Right lobe of liver (tissue), 6 donors: ENCODE results near the gene RASD2. TPM values are rescaled to one million over a fixed set of nuclear protein-coding genes. Genes with fewer than 3 reads are reported as not detected.

Experiments
- ATAC-seq, 4 donors: fragments of 200-7000 bp; cut with Tn5 transposase; one replicate each; pipeline ENCODE4 v1.9.1; 2020; ENCODE audit warnings: mild to moderate bottlenecking in 4 of 4, moderate library complexity in 4 of 4
- DNase-seq, 3 donors: peaks; one replicate each; pipeline ENCODE4 v3.0.0-alpha.2; 2020
- H3K27ac ChIP-seq, 3 donors: fragments of 200-600 bp; one replicate each; pipeline ENCODE4 v1.8.0; 2022
- H3K27me3 ChIP-seq, 2 donors: fragments of 200-600 bp; one replicate each; pipeline ENCODE4 v1.8.0; 2022
- H3K36me3 ChIP-seq, 4 donors: fragments of 200-600 bp; sonication (generic) in 1 of 4; one replicate each; pipeline versions ENCODE4 v1.5.1 to v1.8.0; 2017 to 2022; ENCODE audit warnings: control low read depth in 1 of 4
- H3K4me1 ChIP-seq, 4 donors: fragments of 200-600 bp; sonication (generic) in 1 of 4; one replicate each; pipeline versions ENCODE4 v1.5.1 to v1.8.0; 2017 to 2022; ENCODE audit warnings: control low read depth in 1 of 4
- H3K4me3 ChIP-seq, 3 donors: fragments of 200-600 bp; one replicate each; pipeline ENCODE4 v1.8.0; 2022
- H3K9me3 ChIP-seq, 4 donors: fragments of 200-600 bp; sonication (generic) in 1 of 4; one replicate each; pipeline versions ENCODE4 v1.5.1 to v1.8.0; 2017 to 2022; ENCODE audit warnings: control low read depth in 1 of 4
- POLR2A ChIP-seq: fragments of 450-650 bp; IDR thresholded peaks from one replicate; pipeline ENCODE4 v1.6.1; 2017; ENCODE audit warnings: antibody characterized with exemption, mild to moderate bottlenecking
- WGBS: methylation state at CpG from one replicate; pipeline ENCODE4 v1.1.6; 2018; ENCODE audit warnings: low coverage, low lambda C conversion rate; ENCODE audit not compliant: insufficient coverage; ENCODE audit errors: missing lambda C conversion rate; 5-methylcytosine and 5-hydroxymethylcytosine counted together
- intact Hi-C, 2 donors: fragments of 100-400 bp; cut with DNase I; formaldehyde crosslinking; loops; one replicate each; pipeline versions ENCODE4 v1.11.2 to v1.14.1; 2022
- total RNA-seq, 6 experiments: library from RNA; depleted of rRNA in 2 of 6; stranded (reverse); fragments of >200 nt in 2 of 6; fragmentation: NEBNext Ultra II Directional in 3 of 6; extraction: Animal tissue kit (Norgen Biotek cat#: 25700) in 3 of 6; gene quantifications; one replicate each; pipeline versions ENCODE4 v1.1.0 to v1.2.4, GENCODE V29; 2016 to 2023
- TF ChIP-seq, protein P1 (sequence below), 4 donors: fragments of 200-600 bp in 3 of 4; fragments of 450-650 bp in 1 of 4; IDR thresholded peaks; one replicate each; pipeline versions ENCODE4 v1.5.1 to v1.8.0; 2016 to 2022; ENCODE audit warnings: antibody characterized with exemption in 4 of 4, mild to moderate bottlenecking in 2 of 4
- donor health status: DM: no; HTN: yes; CAD: no.
- donor health status: DM: no; HTN: no; CAD: no.
- donor health status: DM: no; HTN: no; CAD: no.
- donor health status: DM: no; HTN: yes; CAD: no.
- donor health status: DM: no; HTN: yes; CAD: no.

RASD2 gene
- total RNA-seq, 6 experiments from 2014 or later: 0.05 to 0.20 (median 0.07) TPM; not detected in 2

DNA sequence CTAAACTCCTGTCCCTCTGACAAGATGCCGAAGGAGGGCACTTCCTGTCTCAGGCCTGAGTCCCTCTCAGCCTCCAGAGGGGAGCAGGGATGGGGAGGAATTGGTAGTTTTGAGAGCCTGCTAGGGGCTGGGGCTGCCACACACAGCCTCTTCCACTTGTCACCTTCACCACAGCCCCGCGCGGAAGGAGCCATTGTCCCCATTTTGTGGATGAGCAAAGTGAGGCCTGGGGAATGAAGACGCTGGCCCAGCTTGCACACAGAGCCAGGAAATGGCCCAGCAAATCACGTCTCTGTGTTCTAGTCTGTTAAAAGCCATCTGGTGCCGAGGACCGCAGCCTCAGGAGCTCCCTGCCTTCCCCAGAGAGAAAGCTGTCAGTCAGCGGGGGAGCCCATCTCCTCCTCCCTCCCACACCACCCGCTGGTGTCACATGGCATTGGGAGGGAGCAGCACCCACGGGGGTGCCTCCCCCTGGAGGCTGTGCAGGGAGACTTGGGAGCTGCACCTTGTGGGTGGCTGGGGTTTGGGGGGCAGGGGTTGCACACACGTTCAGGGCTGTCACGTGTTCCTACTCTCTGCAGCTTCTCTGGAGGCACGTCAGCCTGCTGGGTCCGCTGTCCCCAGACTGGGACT is 34.6 kb downstream of the RASD2 start:
- 0% methylated on average over 1 of the region's 15 CpGs for WGBS
- DNase-seq (no peak), ATAC-seq (no peak)
- no peaks in the 10 kb centered on the region for H3K36me3 ChIP-seq
- H3K27ac ChIP-seq: no peak overlapping the region
- H3K4me3 ChIP-seq: no peak overlapping the region
- intact Hi-C loops: loop anchor here in 1 of 2 donors (10.0 kb wide), 1 partner anchor 230 kb away; no protein-coding TSS in a partner anchor
- no peak for TF ChIP-seq POLR2A
- TF ChIP-seq, protein P1, sequence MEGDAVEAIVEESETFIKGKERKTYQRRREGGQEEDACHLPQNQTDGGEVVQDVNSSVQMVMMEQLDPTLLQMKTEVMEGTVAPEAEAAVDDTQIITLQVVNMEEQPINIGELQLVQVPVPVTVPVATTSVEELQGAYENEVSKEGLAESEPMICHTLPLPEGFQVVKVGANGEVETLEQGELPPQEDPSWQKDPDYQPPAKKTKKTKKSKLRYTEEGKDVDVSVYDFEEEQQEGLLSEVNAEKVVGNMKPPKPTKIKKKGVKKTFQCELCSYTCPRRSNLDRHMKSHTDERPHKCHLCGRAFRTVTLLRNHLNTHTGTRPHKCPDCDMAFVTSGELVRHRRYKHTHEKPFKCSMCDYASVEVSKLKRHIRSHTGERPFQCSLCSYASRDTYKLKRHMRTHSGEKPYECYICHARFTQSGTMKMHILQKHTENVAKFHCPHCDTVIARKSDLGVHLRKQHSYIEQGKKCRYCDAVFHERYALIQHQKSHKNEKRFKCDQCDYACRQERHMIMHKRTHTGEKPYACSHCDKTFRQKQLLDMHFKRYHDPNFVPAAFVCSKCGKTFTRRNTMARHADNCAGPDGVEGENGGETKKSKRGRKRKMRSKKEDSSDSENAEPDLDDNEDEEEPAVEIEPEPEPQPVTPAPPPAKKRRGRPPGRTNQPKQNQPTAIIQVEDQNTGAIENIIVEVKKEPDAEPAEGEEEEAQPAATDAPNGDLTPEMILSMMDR (IDR thresholded peaks at IDR 0.05): no peak
- H3K9me3 ChIP-seq: no peaks in the 10 kb centered on the region
- H3K27me3 ChIP-seq: no peaks in the 10 kb centered on the region
- no peaks in the 10 kb centered on the region for H3K4me1 ChIP-seq

GRCh38 chr22:35576671-35577070 is 36.0 kb downstream of the RASD2 start:
- Histone ChIP-seq H3K4me1 (no peaks in the 10 kb centered on the region), H3K27me3 (no peaks in the 10 kb centered on the region), H3K36me3 (no peaks in the 10 kb centered on the region), H3K4me3 (no peak overlapping the region), H3K9me3 (no peaks in the 10 kb centered on the region), H3K27ac (no peak overlapping the region)
- DNase-seq (no peak), ATAC-seq (no peak)
- no peak for TF ChIP-seq POLR2A
- TF ChIP-seq, protein P1 (IDR thresholded peaks at IDR 0.05): no peak
- 60% methylated on average over 4 of the region's 8 CpGs for WGBS
- intact Hi-C loops: loop anchor here in 1 of 2 donors (10.0 kb wide), 1 partner anchor 232 kb away; no protein-coding TSS in a partner anchor

GRCh38 chr22:35577799-35578659 is 37.4 kb downstream of the RASD2 start:
- intact Hi-C loops: loop anchor here in 1 of 2 donors (10.0 kb wide), 1 partner anchor 233 kb away; no protein-coding TSS in a partner anchor
- 75% methylated on average over 2 of the region's 2 CpGs for WGBS
- H3K4me3 ChIP-seq: no peak overlapping the region
- H3K27ac ChIP-seq: no peak overlapping the region
- H3K36me3 ChIP-seq: no peaks in the 10 kb centered on the region
- DNase-seq (no peak), ATAC-seq (no peak)
- no peak for TF ChIP-seq POLR2A
- TF ChIP-seq, protein P1 (IDR thresholded peaks at IDR 0.05): no peak
- H3K9me3 ChIP-seq: no peaks in the 10 kb centered on the region
- no peaks in the 10 kb centered on the region for H3K4me1 ChIP-seq
- H3K27me3 ChIP-seq: no peaks in the 10 kb centered on the region

GRCh38 chr22:35578836-35579575 is 38.4 kb downstream of the RASD2 start:
- no peak for ATAC-seq
- no peak for DNase-seq
- Histone ChIP-seq H3K27me3 (no peaks in the 10 kb centered on the region), H3K9me3 (no peaks in the 10 kb centered on the region), H3K36me3 (no peaks in the 10 kb centered on the region), H3K27ac (no peak overlapping the region), H3K4me1 (no peaks in the 10 kb centered on the region), H3K4me3 (no peak overlapping the region)
- intact Hi-C loops: loop anchor here in 1 of 2 donors (10.0 kb wide), 1 partner anchor 234 kb away; no protein-coding TSS in a partner anchor
- 71% methylated on average over 7 of the region's 19 CpGs for WGBS
- TF ChIP-seq POLR2A: no peak
